NCI-H1105 (cell line): ENCODE measurements around the gene TMOD2.

Source experiments
- DNase-seq: peaks from one replicate; lab custom pipeline; 2025; lab: John Stamatoyannopoulos, UW

The TMOD2 gene

DNA sequence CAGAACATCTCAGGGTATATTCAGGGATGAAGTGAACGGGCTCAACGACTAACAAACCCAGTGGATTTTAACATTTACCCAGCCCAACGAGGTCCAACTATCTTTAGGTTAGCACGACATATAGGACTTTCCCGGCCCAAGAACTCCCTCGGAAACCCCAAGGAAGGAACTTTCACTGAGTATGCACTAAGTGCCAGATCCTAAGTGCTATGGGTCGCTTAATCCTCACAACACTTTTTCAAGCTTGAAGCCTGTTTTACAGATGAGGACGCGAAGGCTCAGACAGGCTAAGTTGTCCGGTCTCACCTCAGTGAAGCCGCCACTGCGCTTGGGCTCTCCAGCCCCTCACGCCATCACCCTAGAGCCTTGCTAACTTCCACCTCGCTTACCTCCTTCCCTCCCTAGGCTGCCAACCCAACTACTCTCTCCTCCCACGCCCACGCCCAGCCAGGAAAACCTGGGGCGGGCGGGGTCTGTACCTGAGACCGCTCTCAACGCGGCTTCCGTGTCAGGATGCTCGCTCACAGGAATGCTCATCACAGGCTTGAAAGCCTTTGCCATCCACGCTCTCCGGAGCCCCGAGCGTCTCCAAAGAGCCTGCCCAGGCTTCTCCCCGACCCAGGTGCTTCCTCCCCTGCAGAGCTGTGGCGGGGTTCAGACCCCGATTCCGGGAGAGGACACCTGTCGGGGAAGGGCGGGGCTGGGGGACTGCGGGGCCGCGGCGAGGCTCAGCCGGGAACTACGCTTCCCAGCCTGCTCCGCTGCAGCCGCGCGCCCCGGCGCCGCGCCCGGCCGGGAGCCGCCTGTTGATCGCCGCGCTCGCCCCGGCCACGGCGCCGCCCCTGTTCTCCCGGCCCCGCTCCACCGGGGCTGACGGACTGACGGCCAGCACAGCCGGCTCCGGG lies at the start of gene TMOD2:
Gene TMOD2, plus strand, starts transcription at position 806 of the 905 bp plus-strand sequence. CDS start 14,845 bp downstream, outside the sequence.
- peak; percentile 37 for DNase-seq

DNA sequence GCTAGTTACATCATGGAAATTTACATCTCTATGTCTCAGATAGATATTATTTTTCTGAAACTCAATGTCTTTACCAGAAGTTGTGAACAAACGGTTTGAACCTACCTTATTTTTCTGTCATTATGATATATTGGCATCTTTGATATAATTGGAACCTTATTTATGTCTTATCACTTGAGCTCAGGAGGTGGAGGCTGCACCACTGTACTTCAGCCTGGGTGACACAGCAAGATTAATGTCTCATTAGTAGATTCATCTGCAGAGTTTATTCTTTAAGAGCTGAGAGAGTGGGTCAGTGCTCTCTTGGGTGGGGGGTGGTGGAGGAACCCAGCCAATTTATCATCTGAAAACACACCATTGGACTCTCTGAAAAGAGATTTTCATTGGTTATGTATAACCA lies 48.7 kb upstream of the TMOD2 start:
- DNase-seq: no peak

DNA sequence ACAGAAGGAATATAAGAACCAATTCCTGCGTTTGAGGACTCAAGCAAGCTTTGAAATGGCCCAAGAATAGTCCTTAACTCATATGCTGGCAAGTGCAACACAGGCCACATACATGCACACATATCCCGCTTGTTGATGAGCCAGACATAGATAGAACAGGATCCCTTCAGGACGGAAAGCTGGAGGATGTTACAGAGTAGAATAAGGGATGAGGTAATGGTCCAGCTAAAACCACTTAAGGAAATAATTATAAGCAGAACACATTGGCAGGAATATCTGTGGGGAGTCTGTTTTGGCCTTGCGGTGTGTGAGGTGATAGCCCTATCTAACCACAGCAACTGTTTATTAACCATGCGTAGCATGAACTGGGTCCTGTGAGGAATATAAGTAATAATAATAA lies 45.1 kb upstream of the TMOD2 start:
- DNase-seq: no peak

DNA sequence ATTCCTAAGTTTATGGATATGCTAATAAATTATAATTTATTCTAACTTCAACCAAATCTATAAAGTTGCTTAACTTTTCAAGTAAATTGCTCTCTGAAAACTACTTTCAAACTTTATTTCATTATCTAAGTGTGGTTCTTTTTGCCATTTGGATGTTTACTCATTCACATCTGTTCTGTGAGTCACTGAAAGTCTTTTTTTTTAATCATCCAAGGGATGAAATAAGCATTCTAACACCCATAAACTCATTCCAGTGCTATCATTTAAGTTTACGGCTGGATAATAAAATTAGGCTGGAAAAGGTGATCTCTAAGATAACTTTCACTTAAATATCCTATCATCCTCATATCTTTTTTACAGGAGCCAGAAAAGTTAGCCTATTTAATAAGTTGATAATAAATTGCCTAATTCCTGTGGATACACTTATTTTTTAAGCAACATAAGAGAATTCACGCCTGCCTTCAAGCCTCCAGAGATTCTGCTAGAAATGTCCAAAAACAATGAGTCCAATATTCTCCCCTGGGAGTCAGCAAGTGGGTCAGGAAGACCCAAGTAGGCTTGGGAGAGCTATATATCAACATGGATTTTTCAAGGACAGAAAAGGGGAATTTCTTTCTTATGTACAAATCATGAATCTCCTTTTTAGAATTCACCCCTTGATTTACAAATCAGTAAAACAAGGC lies 44.3 kb upstream of the TMOD2 start:
- DNase-seq: no peak

DNA sequence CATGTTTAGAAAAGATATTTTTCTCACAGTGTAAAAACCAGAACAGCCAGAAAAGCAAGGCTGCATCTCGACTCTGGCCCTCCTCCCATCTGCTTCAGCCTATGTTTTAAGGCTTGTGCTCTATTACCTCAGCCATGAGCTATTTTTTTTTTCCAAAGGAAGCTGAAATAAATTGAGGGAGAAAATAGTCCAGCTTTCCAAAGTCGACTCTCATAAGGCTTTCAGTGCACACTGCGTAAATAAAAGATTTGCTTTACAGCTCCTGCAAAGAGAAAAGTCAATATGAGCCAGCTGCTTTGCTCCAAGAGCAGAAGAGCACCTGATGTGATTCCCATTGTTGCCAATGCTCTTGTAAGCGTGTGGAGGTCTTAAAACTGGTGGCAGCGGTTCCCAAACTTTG lies 43.4 kb upstream of the TMOD2 start:
- DNase-seq: peak; percentile 2

DNA sequence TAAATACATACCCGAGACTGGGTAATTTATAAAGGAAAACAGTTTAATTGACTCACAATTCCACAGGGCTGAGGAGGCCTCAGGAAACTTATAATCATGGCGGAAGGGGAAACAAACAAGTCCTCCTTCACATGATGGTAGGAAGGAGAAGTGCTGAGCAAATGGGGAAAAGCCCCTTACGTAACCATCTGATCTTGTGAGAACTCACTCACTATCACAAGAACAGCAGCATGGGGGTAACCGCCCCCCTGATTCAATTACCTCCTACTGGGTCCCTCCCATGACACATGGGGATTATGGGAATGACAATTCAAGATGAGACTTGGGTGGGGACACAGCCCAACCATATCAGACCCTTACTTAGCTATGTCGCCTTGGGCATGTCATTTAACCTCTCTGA lies 42.4 kb upstream of the TMOD2 start:
- no peak for DNase-seq

DNA sequence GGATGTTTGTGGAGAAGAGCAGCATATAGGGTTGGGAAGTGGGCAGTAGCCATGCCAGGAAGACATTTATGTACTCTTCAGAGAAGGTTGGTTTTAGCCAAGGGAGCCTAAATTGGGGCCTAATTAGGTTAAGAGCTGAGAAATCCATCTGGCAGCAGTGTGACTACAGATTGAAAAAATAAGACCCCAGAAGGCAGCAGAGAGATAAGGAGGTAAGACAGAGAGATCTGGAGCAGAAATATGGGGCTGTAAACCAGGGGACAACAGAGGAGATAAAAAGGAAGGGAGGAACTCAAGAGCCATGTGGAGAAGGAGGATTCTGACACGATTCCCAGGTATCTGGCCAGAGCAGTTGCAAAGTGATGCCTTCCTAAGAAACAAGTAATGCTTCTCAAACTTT lies 37.2 kb upstream of the TMOD2 start:
- DNase-seq: no peak

DNA sequence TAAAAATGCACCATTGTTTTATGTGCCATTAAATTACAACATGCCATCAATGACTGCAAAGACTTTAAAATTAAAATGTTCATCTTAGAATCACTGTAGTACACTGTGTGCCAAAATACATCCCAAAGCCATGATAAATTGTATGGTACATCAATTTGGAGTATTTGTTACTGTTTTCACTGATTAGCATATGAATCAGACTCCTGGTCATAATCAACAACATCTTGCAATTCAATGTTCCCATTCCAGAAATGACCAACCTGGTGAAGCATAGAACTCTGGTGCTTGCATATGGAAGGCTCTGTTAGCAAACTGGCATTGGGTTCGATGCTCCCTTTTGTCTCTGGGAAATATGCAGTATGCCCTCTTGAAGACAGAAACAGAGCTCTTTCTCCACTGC lies 36.5 kb upstream of the TMOD2 start:
- no peak for DNase-seq

DNA sequence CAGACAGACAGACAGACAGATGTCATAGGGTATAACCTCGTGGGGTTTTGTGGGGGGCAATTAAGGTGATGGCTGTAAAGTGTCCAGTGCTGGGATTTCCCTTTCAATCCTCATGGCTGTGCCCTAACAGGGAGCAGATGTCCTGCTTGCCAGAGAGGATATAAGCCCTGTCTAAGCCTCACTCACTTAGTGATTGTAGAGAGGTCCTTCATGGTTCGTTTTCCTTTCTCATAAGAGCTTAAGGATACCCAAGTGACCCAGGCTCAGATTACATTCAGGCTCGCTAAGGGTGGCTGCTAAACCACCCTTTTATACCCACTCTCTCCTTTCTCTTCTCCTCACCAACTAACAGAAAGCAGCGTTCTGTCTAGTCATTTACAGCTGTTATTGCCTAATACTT lies 33.2 kb upstream of the TMOD2 start:
- DNase-seq: no peak

DNA sequence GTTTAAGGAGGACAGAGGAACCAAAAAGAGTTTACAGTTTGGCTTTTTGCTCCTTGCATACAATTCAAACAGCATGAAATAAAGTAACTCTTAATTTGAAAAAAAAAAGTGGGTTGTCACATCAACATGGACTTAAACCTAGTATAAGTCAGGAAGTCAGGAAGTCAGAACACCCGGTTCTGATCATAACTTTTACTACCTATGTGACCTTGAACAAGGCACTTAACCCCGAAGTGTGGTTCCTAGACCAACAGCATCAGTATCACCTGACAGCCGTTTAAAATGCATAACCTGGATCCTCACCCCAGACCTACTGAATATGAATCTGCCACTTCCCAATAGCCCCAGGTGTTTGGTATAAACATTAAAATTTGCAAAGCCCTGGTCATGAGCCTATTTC lies 32.7 kb upstream of the TMOD2 start:
- no peak for DNase-seq

DNA sequence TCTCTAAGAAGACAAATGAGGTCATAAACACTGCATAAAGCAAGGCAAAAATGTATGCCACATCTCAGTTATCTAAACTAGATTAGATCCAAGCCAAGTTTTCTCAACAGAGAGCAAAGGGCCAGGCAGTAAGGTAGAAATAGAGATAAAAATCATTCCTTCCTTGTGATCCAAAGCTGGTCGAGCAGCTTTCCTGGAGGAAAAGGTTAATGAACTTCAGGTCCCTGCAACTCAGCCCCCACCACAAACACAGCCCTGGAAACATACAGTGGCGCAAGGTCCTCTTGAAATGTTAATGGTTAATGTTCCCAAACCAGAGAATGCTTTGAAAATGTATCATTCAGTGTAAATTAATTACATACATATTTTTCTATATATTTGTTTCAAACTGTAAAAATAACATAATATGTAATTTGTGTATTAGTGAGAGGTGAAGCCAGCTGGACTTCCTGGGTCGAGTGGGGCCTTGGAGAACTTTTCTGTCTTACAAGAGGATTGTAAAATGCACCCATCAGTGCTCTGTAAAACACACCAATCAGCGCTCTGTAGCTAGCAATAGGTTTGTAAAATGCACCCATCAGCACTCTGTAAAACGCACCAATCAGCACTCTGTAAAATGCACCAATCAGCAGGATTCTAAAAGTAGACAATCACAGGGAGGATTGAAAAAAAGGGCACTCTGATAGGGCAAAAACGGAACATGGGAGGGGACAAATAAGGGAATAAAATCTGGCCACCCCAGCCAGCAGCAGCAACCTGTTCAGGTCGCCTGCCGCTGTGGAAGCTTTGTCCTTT lies 31.0 kb upstream of the TMOD2 start:
- no peak for DNase-seq

DNA sequence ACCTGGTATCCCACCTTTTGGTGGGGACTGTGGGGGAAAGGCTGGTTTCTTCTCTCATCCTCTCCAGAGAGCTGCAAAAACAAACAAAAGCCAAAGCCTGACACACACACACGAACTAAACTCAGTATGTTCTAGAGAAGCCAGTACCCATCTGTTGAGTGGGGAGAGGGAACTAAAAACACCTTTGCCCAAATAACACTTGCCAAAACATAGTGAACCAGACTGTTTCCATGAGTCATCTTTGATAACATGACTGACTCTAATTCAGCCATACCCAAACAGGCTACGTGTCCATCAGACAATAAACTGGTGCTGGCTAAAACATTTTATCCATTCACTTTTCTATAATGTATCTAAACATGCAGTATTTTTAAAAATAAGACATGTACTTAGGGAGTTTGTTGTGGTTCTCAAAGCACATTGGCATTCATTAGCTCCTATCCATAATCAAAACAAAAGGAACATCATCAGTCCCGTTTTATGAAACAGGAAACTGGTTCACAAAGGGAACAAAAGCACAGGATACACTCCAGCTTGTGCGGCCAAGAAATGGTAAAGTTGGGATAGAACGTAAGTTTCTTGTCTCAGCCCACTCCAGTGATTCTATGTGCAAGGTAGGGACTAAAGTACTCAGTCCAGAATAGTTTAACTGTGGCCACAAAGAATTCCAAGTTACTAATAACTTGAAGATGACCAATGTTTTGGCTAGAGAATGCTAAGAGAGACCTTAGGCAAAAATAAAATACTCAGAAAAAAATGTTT lies 30.0 kb upstream of the TMOD2 start:
- no peak for DNase-seq

DNA sequence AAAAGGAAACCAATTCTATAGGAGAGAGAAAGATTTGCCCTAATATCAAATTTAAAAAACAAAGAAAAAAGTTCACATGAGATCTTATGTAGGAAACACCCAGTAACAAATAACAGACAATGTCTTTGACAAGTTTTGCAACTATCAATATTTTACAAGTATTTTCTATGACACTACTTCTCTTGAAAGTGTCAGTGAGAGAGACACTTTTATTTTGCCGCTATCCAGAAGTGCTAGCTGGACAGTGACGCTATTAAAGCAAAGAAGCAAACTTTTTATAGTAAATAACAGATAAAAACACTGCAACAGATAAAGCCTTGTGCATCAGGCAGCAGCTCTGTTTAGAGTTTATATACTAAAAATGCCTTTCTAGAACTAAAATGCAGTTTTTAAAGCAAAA lies 27.2 kb upstream of the TMOD2 start:
- no peak for DNase-seq

DNA sequence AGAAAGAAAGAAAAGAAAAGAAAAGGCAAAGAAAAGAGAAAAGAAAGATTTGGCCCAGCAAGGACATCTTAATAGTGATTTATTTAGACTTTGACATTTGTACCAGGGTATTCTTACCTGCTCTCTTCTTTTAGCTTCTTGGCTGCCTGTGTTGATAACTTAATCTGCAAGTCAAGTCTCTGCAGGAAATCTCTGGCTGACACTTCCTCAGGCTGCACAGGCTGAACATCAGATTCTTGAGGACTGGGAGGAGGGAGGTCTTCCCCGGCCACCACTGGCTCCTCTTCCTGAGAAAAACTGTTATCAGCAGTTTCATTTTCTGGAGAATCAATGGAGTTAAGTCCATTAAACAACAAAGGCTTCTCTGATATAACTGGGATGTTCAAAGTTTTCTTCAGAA lies 26.7 kb upstream of the TMOD2 start:
- DNase-seq: no peak

DNA sequence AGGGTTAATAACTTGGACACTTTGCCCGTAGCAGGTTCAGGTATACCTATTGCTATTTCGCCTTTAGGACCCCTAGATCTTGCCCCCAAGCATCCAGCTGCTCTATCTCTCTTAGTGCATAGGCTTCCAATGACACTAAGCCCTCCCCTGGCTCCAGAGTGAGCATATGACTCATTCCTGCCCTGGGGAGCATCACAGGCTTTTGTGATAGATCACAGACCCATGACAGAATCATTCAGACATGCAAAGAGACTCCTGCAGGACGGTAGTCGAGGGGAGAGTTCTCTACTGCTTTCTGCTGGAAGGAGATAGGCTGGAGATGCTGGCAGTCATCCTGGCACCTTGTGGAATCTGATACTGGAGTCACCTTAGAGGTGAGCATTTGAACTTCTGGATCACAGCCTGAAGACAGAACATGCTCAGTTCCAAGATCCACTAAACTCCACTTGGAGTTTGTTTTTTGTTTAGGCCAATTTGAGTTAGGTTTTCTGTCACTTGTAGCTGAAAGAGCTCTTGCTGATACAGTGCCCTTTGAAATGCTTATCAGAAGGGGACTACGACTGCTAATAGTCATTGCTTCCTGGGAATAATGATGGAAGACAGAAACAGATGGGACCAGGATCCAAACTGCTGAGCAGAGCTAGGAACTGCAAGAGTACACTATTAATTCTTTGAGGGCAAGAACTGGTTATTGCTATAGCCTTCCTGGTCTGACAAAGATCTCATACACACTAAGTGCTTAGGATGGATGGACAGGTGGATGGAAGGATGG lies 24.9 kb upstream of the TMOD2 start:
- no peak for DNase-seq

DNA sequence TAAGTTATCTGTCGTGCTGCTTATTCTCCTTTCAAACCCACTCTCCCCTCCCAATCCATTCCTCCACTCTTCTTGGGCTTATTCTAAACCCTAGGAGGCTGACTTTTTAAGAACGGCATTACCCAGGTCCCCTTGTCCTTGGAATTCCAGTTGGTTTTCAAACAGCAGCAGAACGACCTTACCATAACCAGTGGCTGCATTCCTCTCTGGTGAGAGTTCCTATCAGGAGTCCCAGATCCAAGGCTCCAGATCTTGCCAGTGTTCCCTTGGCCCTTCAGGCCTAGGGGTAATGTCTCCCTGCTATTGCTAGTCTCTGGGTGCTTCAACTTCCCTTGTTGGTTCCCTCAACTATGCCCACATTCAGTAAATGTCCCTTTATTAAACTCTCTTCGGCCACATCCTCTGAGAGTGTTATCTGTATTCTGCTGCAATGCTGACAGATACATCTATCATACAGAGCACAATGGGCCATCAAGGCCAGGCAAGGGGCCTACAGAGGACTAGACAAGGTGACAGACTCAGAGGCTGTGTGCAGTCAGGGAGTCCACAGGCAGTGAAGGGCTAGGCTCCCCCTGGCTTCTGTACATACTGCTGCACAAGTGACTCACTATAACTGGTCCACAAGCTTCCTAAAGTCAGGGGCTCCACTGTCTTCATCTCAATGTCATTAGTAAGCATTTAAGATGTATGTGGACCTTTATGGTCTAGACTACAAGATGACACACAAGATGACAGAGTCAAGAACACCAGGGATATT lies 24.1 kb upstream of the TMOD2 start:
- DNase-seq: no peak

DNA sequence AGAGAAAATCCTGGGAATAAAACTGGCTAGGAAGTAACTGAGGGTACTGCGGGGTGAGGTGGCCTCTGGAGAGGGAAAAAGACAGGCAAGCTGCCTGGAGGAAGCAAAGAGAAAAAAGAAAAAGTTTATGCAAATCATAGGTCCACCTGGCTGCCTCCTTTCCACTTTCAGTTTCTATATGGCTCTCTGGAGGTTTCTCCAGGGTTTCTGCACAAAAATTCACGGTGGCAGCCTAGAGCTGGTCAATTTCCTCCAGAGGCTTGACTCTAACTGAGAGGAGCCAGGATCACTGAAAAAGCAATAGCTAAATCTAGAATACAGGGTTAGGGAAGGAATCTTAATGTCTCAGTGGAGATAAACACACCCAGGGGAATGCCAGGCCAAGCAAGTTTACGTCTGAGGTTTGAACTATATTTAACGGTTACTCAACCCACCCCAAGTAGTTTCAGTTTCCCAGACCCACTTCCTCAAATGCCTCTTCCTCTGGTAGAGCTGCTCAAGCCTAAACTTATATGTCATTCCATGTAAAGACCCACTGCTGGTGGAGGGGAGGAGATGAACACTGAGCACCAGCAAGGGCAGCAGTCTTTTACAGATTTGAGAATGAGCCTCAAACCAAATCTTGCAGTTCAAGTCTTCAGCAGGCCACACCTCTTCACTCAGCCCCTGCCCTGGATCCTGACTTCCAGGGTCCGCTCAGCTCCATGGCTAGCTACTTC lies 19.7 kb upstream of the TMOD2 start:
- DNase-seq: no peak

DNA sequence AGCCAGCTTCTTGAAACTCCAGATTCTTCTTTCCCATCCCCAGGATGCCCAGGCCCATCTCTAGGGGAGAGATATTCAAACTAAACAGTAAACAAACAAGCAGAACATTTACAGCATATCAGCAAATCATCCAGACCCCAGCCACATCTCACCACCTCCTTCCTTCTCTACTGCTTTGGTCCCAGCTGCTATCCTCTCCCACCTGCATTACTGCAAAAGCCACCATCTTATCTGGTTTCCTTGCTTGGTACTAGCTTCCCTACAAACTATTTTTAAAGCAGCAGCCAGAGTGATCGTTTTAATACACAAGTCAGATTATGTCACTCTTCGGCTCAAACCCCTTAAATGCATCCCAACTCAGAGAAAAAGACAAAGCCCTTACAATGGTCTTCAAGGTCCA lies 18.8 kb upstream of the TMOD2 start:
- no peak for DNase-seq

DNA sequence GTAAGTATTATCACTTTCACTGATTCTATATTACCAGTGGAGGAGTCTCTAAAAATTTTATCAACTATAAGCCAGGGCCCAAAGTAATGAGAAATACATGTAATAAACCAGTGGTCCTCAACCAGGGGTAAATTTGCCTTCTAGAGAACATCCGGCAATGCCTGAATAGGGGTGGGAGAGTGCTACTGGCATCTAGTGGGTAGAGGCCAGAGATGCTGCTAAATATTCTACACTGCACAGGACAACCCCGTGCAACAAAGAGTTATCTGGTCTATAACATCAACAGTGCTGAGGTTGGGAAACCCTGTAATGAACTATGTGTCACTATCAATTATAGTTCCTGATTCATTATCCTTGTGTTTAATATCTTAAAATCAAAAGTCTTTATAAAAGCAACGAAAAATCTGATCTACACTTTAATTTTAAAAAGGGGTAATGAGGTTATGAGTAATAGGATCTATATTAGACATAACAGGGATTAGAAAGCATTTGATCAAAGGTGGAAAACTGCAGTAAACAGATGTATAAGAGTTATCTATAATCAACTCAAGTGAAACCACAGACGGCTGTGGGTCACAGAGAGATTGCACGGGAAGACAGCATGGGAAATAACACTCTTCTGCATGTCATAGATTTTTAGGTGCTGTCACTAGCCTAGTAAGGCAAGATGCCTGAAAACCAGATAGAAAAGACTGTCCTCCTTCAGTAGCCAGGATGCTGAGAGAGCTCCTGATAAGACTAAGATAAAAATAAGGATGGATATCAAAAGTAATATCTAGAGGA lies 16.0 kb upstream of the TMOD2 start:
- DNase-seq: no peak
